GM21619 (cell line): Measurements from ENCODE around the gene ZNF821.
"Not testable (repeated sequence)": the region's sequence is repeated elsewhere in the genome, so short reads cannot be mapped to it uniquely, and the experiment has no call there.

ENCODE experiments used
- ATAC-seq: cut with Tn5 transposase; IDR thresholded peaks from one replicate; pipeline ENCODE4 v1.9.1; 2021; ENCODE audit not compliant: unreplicated experiment

Gene ZNF821

GRCh38 chr16:71865173-71865863 lies 18.7 kb downstream of the ZNF821 start:
- ATAC-seq, result no peak

- no peak for ATAC-seq
Observed at GRCh38 chr16:71863995-71864394, 20.0 kb downstream of the ZNF821 start.

- no peak for ATAC-seq
Observed at GRCh38 chr16:71859762-71860521, 24.0 kb downstream of the ZNF821 start.

GRCh38 chr16:71855937-71856662 lies 27.9 kb downstream of the ZNF821 start:
- no peak for ATAC-seq

- ATAC-seq, result no peak
Observed at GRCh38 chr16:71854369-71854948, 29.5 kb downstream of the ZNF821 start.

GRCh38 chr16:71853413-71853812 lies 30.6 kb downstream of the ZNF821 start:
- ATAC-seq, result peak; percentile 63

- no peak for ATAC-seq
Observed at GRCh38 chr16:71852561-71852960, 31.4 kb downstream of the ZNF821 start.

GRCh38 chr16:71852158-71852557 lies 31.8 kb downstream of the ZNF821 start:
- no peak for ATAC-seq

GRCh38 chr16:71851746-71852145 lies 32.2 kb downstream of the ZNF821 start:
- ATAC-seq, result no peak

GRCh38 chr16:71848622-71849021 lies 35.4 kb downstream of the ZNF821 start:
- ATAC-seq, result no peak

- no peak for ATAC-seq
Observed at GRCh38 chr16:71847096-71847495, 36.9 kb downstream of the ZNF821 start.

GRCh38 chr16:71846431-71846830 lies 37.6 kb downstream of the ZNF821 start:
- no peak for ATAC-seq

GRCh38 chr16:71845639-71846430 lies 38.1 kb downstream of the ZNF821 start, which contains the start of gene ATXN1L:
TSS of gene ATXN1L (plus strand) at chr16:71845976. CDS start at chr16:71849741, 3,765 bp downstream.
- ATAC-seq, result peak; percentile 68

GRCh38 chr16:71843572-71843971 lies 40.4 kb downstream of the ZNF821 start:
- ATAC-seq, result no peak

- ATAC-seq, result no peak
Observed at GRCh38 chr16:71840052-71840451, 43.9 kb downstream of the ZNF821 start.

GRCh38 chr16:71837150-71837549 lies 46.8 kb downstream of the ZNF821 start:
- ATAC-seq, result no peak

GRCh38 chr16:71834291-71834690 lies 49.7 kb downstream of the ZNF821 start:
- ATAC-seq, result no peak

GRCh38 chr16:71832112-71832511 lies 51.9 kb downstream of the ZNF821 start:
- ATAC-seq, result not testable (repeated sequence)

GRCh38 chr16:71831698-71832097 lies 52.3 kb downstream of the ZNF821 start:
- ATAC-seq, result not testable (repeated sequence)

GRCh38 chr16:71830359-71830758 lies 53.6 kb downstream of the ZNF821 start:
- no peak for ATAC-seq
